HCT116 (cell line): ENCODE measurements around the gene AGBL3. TPM values are rescaled to one million over a fixed set of nuclear protein-coding genes. Genes with fewer than 3 reads are reported as not detected.
A peak's percentile ranks its signal among the peaks of the same experiment; 100 is the strongest.

Source experiments
- ATAC-seq: fragments of 200-7000 bp; cut with Tn5 transposase; 2 replicates; pipeline ENCODE4 v1.9.1; 2020; ENCODE audit warnings: mild to moderate bottlenecking, moderate library complexity
- BruUV-seq: library from RNA; stranded (reverse); fragments of 400-500 nt; replicated peaks from 2 replicates; lab custom pipeline; 2021; lab: Mats Ljungman, UMichigan
- CTCF ChIA-PET: fragments of 300-600 bp; sonication (Branson Sonifier 250); formaldehyde crosslinking; loops from one replicate; lab custom pipeline; 2021; ENCODE audit warnings: antibody characterized with exemption; lab: Charles Lee
- POLR2A ChIA-PET: fragments of 300-600, 350-600 bp; sonication (Branson Sonifier 250); formaldehyde crosslinking; loops from one replicate; lab custom pipeline; 2021; ENCODE audit warnings: antibody characterized with exemption; lab: Charles Lee
- RAD21 ChIA-PET, 2 experiments: fragments of 300-600 bp; sonication (Branson Sonifier 250); formaldehyde crosslinking; loops; one replicate each; lab custom pipeline; 2023; ENCODE audit warnings: low total read pairs in 2 of 2; ENCODE audit not compliant: uncharacterized antibody in 2 of 2, unreplicated experiment in 2 of 2, low non-redundant PET in 1 of 2; lab: Charles Lee
- DNase-seq: peaks from one replicate; pipeline ENCODE4 v3.0.0-alpha.2; 2010; ENCODE audit warnings: low read depth, low spot score
- H2AFZ ChIP-seq: fragments of 200-600 bp; shearing (Covaris generic), sonication (generic); 2 replicates; pipeline ENCODE4 v1.6.1; 2017; ENCODE audit warnings: low read depth, mixed run types, mixed read lengths, antibody characterized with exemption, low read length; ENCODE audit not compliant: poor library complexity, severe bottlenecking
- H3K27ac ChIP-seq: 2 replicates; pipeline ENCODE4 v1.5.1; 2012; ENCODE audit warnings: low read depth, low read length
- H3K27me3 ChIP-seq: fragments of 200-600 bp; sonication (generic); 2 replicates; pipeline ENCODE4 v1.6.1; 2016; ENCODE audit warnings: mixed run types, low read length, mixed read lengths; ENCODE audit not compliant: insufficient read depth
- H3K36me3 ChIP-seq, 2 experiments: fragments of 200-500 bp in 1 of 2; fragments of 200-600 bp in 1 of 2; sonication (Bioruptor generic) in 1 of 2; sonication (generic) in 1 of 2; 2 replicates each; pipeline versions ENCODE4 v1.5.1 to v1.6.1; 2014 to 2016; ENCODE audit warnings: low read length in 2 of 2, inconsistent platforms in 1 of 2, mixed read lengths in 1 of 2, mixed run types in 1 of 2; ENCODE audit not compliant: insufficient read depth in 2 of 2, control insufficient read depth in 1 of 2
- H3K4me1 ChIP-seq, 2 experiments: fragments of 200-600 bp in 1 of 2; sonication (generic) in 1 of 2; 2 replicates each; pipeline versions ENCODE4 v1.5.1 to v1.6.1; 2012 to 2017; ENCODE audit warnings: low read length in 2 of 2, inconsistent platforms in 1 of 2, mild to moderate bottlenecking in 1 of 2, mixed read lengths in 1 of 2, mixed run types in 1 of 2, moderate library complexity in 1 of 2; ENCODE audit not compliant: insufficient read depth in 2 of 2, control insufficient read depth in 1 of 2
- H3K4me2 ChIP-seq: fragments of 200-600 bp; sonication (generic); 2 replicates; pipeline ENCODE4 v1.6.1; 2017; ENCODE audit warnings: mixed run types, low read length, mixed read lengths
- H3K4me3 ChIP-seq, 2 experiments: fragments of 200-600 bp in 1 of 2; sonication (generic) in 1 of 2; replicated peaks in 1 of 2; 2 replicates each; pipeline ENCODE4 v1.5.1; 2011 to 2016; ENCODE audit warnings: low read length in 2 of 2, control low read depth in 1 of 2, low read depth in 1 of 2, mild to moderate bottlenecking in 1 of 2, mixed read lengths in 1 of 2, mixed run types in 1 of 2
- H3K79me2 ChIP-seq: fragments of 200-600 bp; sonication (generic); 2 replicates; pipeline ENCODE4 v1.6.1; 2017; ENCODE audit warnings: mild to moderate bottlenecking, mixed run types, low read length, moderate library complexity, mixed read lengths; ENCODE audit not compliant: insufficient read depth
- H3K9ac ChIP-seq: fragments of 200-600 bp; sonication (generic); 2 replicates; pipeline ENCODE4 v1.6.1; 2016; ENCODE audit warnings: low read length, mixed read lengths
- H3K9me2 ChIP-seq: fragments of 200-600 bp; sonication (generic), shearing (Covaris generic); 2 replicates; pipeline ENCODE4 v1.6.1; 2017; ENCODE audit warnings: mixed run types, mild to moderate bottlenecking, moderate library complexity; ENCODE audit not compliant: insufficient read depth
- H3K9me3 ChIP-seq, 2 experiments: fragments of 200-500 bp in 1 of 2; fragments of 200-600 bp in 1 of 2; sonication (Bioruptor generic) in 1 of 2; sonication (generic) in 1 of 2; 2 replicates each; pipeline ENCODE4 v1.6.1; 2014 to 2017; ENCODE audit warnings: low read length in 2 of 2, mixed read lengths in 2 of 2, inconsistent platforms in 1 of 2, low read depth in 1 of 2, mild to moderate bottlenecking in 1 of 2, mixed run types in 1 of 2, moderate library complexity in 1 of 2; ENCODE audit not compliant: control insufficient read depth in 1 of 2, insufficient read depth in 1 of 2
- H4K20me1 ChIP-seq: fragments of 200-600 bp; sonication (generic), shearing (Covaris generic); 2 replicates; pipeline ENCODE4 v1.6.1; 2017; ENCODE audit warnings: mixed run types, mild to moderate bottlenecking, moderate library complexity; ENCODE audit not compliant: insufficient read depth
- ATF3 ChIP-seq: IDR thresholded peaks from 2 replicates; pipeline ENCODE4 v1.6.1; 2012
- CEBPB ChIP-seq: IDR thresholded peaks from 2 replicates; pipeline ENCODE4 v1.6.1; 2012; ENCODE audit warnings: low read depth
- CTCF ChIP-seq, 3 experiments: fragments of 200-600 bp in 1 of 3; sonication (generic) in 1 of 3; IDR thresholded peaks in 2 of 3; conservative IDR thresholded peaks in 1 of 3; 2 replicates each; pipeline ENCODE4 v1.5.1; 2012 to 2017; ENCODE audit warnings: low read depth in 2 of 3, low read length in 2 of 3, antibody characterized with exemption in 1 of 3, borderline replicate concordance in 1 of 3, control low read depth in 1 of 3, mild to moderate bottlenecking in 1 of 3, mixed read lengths in 1 of 3, mixed run types in 1 of 3, moderate library complexity in 1 of 3; ENCODE audit not compliant: insufficient read depth in 1 of 3
- EGR1 ChIP-seq: IDR thresholded peaks from 2 replicates; pipeline ENCODE4 v1.6.1; 2012; ENCODE audit warnings: low read depth
- FOSL1 ChIP-seq: IDR thresholded peaks from 2 replicates; pipeline ENCODE4 v1.6.1; 2012; ENCODE audit warnings: low read depth
- JUND ChIP-seq: IDR thresholded peaks from 2 replicates; pipeline ENCODE4 v1.6.1; 2012
- POLR2A ChIP-seq: IDR thresholded peaks from 2 replicates; pipeline ENCODE4 v1.7.0; 2011; ENCODE audit warnings: borderline replicate concordance; ENCODE audit not compliant: insufficient read depth, insufficient read length; ENCODE audit errors: extremely low read depth
- REST ChIP-seq: IDR thresholded peaks from 2 replicates; pipeline ENCODE4 v1.6.1; 2012; ENCODE audit warnings: low read depth
- SIN3A ChIP-seq: IDR thresholded peaks from 2 replicates; pipeline ENCODE4 v1.6.1; 2012; ENCODE audit warnings: low read depth
- SP1 ChIP-seq: IDR thresholded peaks from 2 replicates; pipeline ENCODE4 v1.6.1; 2012; ENCODE audit warnings: low read depth
- SRF ChIP-seq: IDR thresholded peaks from 2 replicates; pipeline ENCODE4 v1.6.1; 2012; ENCODE audit warnings: low read depth
- TCF7L2 ChIP-seq: IDR thresholded peaks from 2 replicates; pipeline ENCODE4 v1.7.0; 2011; ENCODE audit warnings: borderline replicate concordance, inconsistent platforms; ENCODE audit not compliant: insufficient read depth, insufficient read length; ENCODE audit errors: extremely low read depth
- ZFX ChIP-seq: fragments of 450-650 bp; IDR thresholded peaks from 2 replicates; pipeline ENCODE4 v1.6.1; 2017
- ZNF274 ChIP-seq: fragments of 200-500 bp; sonication (Bioruptor generic); IDR thresholded peaks from 2 replicates; pipeline ENCODE4 v1.6.1; 2014; ENCODE audit warnings: mild to moderate bottlenecking, low read depth, low read length, inconsistent platforms
- intact Hi-C: fragments of 100-400 bp; cut with micrococcal nuclease; formaldehyde crosslinking; loops from 2 replicates; pipeline ENCODE4 v1.10.0; 2022
- total RNA-seq: library from RNA; stranded (reverse); gene quantifications from one replicate; pipeline ENCODE4 v1.2.1, GENCODE V29; 2021; ENCODE audit not compliant: unreplicated experiment

Gene AGBL3
- total RNA-seq, 1 experiment from 2014 or later: 1.9 TPM

- no peak overlapping the region; a peak in 1 of 4 replicates for H3K4me3 ChIP-seq
- no peaks in the 10 kb centered on the region for H4K20me1 ChIP-seq
- CTCF ChIA-PET: interaction anchor here (1.8 kb wide), 1 partner anchor 8 kb away, joined by 7 read pairs; no protein-coding TSS in a partner anchor
- peak overlapping the region; percentile 31; the same call in 1 of the 2 replicates for H3K27ac ChIP-seq
- H3K36me3 ChIP-seq: no peaks in the 10 kb centered on the region
- RAD21 ChIA-PET: no interaction called here
- peaks cover 0 to 15% of the 10 kb centered on the region in 2 experiments; a peak in 1 of 4 replicates for H3K9me3 ChIP-seq
- no peak for DNase-seq
- no peaks in the 10 kb centered on the region for H3K79me2 ChIP-seq
- H3K27me3 ChIP-seq: no peaks in the 10 kb centered on the region
- peak overlapping the region; percentile 61 for H2AFZ ChIP-seq
- peak overlapping the region; percentile 16 for H3K9ac ChIP-seq
- intact Hi-C loops: no loop called here
- TF ChIP-seq ZFX: no peak
- peak; percentile 35; the same call in 1 of the 2 replicates for TF ChIP-seq JUND
- TF ChIP-seq TCF7L2: no peak
- peak; percentile 70 for TF ChIP-seq CEBPB
- TF ChIP-seq EGR1: no peak
- TF ChIP-seq ATF3: no peak
- TF ChIP-seq, all 23 proteins: peak for 2
- BruUV-seq: no TSS peak
- POLR2A ChIA-PET: no interaction called here
- peak; percentile 63 for ATAC-seq
- Histone ChIP-seq H3K4me1 (peaks cover 8 to 18% of the 10 kb centered on the region in 2 experiments), H3K9me2 (no peaks in the 10 kb centered on the region), H3K4me2 (peak overlapping the region; percentile 51)
Observed at GRCh38 chr7:135177028-135177696, 190.9 kb downstream of the AGBL3 start.

GRCh38 chr7:135178364-135178763, 192.1 kb downstream of the AGBL3 start:
- no TSS peak for BruUV-seq
- Histone ChIP-seq H3K9ac (no peak overlapping the region), H3K27ac (no peak overlapping the region), H3K9me3 (peaks cover 0 to 18% of the 10 kb centered on the region in 2 experiments; a peak in 1 of 4 replicates), H3K4me3 (no peak overlapping the region), H3K9me2 (no peaks in the 10 kb centered on the region), H3K27me3 (no peaks in the 10 kb centered on the region), H3K36me3 (no peaks in the 10 kb centered on the region), H3K4me1 (peaks cover 8 to 18% of the 10 kb centered on the region in 2 experiments), H3K4me2 (no peak overlapping the region), H4K20me1 (no peaks in the 10 kb centered on the region), H2AFZ (no peak overlapping the region), H3K79me2 (no peaks in the 10 kb centered on the region)
- ChIA-PET CTCF (interaction anchor here (1.8 kb wide), 1 partner anchor 9 kb away, joined by 7 read pairs; no protein-coding TSS in a partner anchor), RAD21 (no interaction called here), POLR2A (no interaction called here)
- DNase-seq: no peak
- intact Hi-C loops: no loop called here
- no peak for ATAC-seq
- TF ChIP-seq TCF7L2 (no peak), SIN3A (no peak), ATF3 (no peak), CTCF (IDR thresholded peaks at IDR 0.05 in 2 of 3, conservative IDR thresholded peaks at IDR 0.05 in 1 of 3; ENCODE audit: borderline replicate concordance in 1 of 3, insufficient read depth in 1 of 3, low read depth in 2 of 3, low read length in 2 of 3) (no peak), POLR2A (no peak), ZFX (no peak), REST (no peak), JUND (no peak), SRF (no peak), CEBPB (no peak), SP1 (no peak), ZNF274 (no peak), FOSL1 (no peak)
